HG03439 (cell line): Measurements from ENCODE around the gene OR52B4.
"Not testable (repeated sequence)": the region's sequence is repeated elsewhere in the genome, so short reads cannot be mapped to it uniquely, and the experiment has no call there.

Source experiments
- ATAC-seq: cut with Tn5 transposase; IDR thresholded peaks from one replicate; pipeline ENCODE4 v1.9.1; 2021; ENCODE audit warnings: mild to moderate bottlenecking, moderate library complexity; ENCODE audit not compliant: unreplicated experiment

Gene OR52B4

DNA sequence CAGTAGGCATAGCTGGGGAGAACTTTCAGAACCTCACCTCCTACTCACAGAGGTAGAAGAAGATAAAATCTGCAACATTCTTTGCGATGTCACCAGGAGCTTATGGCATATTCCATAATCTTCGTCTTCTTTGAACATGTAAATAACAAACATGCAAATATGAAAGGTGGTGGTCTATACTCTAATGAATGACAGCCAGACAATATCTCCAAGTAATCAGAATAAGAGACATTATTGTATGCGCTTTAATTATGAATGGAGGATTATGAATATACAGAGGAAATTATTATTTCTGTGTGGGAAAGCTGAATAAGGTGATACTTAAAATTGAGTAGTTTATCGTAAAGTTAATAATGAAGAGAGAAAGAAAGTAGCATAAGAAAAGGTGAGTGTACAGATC is at the start of gene OR52B4:
OR52B4 (minus strand) TSS at position 101 of the 400 bp plus-strand sequence; CDS start at position 10, 91 bp downstream.
- ATAC-seq, result no peak

DNA sequence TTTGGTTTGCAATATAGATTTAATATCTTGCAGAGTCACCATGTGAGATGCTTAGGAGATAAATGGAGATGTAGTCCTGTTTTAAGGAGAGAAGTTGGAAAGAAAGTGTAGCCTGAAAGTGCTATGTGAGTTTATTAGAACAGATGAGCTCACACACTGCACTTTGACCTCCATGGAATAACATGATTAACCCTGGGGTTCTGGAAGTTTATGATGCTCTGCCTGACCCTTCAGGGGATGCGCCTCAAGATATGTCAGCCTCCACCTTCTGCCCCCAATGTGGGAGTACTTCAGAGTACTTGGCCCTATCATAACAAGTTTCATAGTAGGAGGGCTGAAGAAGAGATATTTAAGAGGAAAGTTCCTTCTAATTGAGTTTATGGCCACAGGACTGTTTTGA is 48.6 kb upstream of the OR52B4 start:
- no peak for ATAC-seq

DNA sequence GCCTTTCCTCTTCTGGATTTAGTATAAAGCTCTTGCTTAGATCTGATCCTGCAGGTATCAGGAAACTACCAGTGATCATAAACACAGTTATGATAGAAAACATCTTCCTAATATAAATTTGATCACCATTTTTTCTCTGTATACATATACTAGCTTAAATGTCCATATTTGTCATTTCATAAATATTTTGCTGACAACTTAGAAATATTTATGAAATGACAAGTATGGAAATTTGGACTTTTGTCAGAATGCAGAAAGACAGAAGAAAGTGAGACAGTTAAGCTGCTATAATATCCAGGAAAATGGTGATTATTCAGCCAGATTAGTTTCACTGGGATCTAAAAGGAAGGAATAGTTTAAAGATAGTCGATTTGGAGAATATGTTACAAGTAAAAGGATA is 48.1 kb upstream of the OR52B4 start:
- no peak for ATAC-seq

DNA sequence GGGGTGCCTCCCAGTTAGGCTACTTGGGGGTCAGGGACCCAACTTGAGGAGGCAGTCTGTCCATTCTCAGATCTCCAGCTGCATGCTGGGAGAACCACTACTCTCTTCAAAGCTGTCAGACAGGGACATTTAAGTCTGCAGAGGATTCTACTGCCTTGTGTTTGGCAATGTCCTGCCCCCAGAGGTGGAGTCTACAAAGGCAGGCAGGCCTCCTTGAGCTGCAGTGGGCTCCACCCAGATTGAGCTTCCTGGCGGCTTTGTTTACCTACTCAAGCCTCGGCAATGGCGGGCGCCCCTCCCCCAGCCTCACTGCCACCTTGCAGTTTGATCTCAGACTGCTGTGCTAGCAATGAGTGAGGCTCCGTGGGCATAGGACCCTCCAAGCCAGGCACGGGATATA is 38.0 kb upstream of the OR52B4 start:
- ATAC-seq, result not testable (repeated sequence)

DNA sequence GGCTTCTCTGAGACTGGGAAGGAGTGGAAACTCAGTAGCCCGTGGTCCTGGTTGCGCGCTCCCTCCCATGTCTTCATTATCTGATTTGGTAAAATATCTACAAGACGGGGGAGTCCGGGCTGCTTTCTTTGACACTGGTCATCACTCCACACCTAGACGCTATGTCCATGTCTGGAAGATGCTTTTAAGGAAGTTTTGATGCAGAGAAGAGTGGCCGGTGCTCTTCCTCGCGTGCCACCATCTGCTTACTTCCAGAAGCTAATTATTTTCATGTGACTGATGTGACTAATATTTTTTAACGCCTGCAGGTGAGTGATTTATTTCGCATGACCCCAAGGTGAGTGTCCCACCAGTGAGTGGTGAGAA is 25.7 kb upstream of the OR52B4 start:
- no peak for ATAC-seq

DNA sequence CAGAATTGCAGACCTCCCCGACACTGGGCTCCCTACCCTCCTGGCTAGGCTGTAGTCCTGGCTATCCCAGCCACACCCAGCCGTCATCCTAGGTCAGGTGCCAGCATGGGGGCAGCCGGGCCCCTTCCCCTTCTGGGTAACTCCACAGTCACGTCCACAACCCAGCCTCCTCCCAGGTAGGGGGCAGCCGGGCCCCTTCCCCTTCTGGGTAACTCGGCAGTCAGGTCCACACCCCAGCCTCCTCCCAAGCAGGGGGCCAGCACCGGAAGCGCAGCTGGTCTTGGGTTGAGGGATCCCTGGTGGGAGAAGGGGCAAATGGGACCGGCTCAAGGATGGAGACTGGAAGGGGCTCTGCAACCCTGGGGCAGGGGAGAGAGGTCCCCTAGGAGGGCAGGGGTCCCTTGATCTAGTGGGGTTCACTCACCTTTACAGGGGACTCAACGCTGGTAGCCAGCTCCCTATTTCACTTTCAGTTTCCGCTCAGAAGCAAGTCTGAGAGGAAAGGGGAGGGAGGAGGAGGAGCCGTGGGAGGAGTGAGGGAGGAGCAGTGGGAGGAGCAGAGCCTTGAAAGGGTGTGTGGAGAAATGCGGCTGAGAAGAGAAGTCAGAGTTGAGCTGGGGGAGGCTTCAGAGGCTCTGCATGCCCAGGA is 25.1 kb upstream of the OR52B4 start, which contains the start of gene TRIM21:
TRIM21 (minus strand) TSS at position 494 of the 649 bp plus-strand sequence. CDS start 3,293 bp downstream, outside the sequence.
- peak; percentile 100 for ATAC-seq

DNA sequence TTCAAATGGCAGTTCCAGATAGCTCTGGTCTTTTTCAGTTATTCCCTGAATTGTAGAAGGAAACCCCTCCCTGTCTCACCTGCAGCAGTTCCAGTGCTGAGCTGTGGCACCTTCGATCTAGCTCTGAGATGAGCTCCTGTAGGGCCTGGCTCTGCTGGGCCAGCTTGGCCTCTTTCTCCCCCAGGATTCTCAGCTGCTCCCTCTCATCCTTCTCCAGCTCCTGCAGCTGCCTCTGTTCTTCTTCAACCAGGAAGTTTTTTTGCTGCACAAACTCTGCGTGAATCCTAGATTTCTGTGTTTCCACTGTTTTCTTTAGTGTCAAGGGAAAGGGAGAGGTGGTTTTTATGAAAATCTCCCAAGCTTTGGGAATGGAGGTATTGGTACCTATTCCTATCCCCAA is 20.0 kb upstream of the OR52B4 start:
- no peak for ATAC-seq

DNA sequence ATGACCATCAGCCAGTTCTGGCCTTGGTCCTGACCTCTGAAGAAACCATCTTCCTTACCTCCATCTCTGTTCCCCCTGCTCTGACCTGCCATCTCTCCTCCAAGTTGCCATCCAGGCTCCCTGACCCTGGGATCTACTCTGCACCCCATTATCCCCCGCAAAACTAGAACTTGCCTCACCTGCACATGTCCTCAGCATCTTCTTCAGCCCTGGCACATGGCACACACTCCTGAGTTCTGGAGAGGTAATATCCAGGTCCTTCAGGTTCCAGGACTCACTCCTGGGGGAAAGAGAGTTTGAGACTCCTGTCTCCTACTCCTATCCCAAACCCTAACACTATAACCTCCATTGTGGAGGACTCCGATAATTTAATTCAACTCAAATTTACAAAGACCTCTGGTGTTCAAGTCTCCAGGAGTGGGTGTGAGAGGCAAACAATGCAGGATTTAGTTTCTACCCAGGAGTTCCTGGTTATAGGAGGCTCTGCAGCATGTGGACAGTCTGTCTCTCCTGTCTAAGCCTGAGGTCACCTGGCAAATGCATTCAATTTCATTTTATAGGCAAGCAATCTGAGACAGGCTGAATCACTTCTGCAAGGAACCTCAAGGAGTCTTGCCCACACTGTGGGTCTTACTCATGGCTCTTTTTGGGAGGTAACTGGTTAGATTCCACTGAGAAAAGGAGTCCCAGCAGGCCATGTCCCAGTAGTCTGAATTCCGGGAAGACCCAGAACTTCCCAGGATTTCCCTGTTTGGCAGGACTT is 18.0 kb upstream of the OR52B4 start:
- no peak for ATAC-seq

DNA sequence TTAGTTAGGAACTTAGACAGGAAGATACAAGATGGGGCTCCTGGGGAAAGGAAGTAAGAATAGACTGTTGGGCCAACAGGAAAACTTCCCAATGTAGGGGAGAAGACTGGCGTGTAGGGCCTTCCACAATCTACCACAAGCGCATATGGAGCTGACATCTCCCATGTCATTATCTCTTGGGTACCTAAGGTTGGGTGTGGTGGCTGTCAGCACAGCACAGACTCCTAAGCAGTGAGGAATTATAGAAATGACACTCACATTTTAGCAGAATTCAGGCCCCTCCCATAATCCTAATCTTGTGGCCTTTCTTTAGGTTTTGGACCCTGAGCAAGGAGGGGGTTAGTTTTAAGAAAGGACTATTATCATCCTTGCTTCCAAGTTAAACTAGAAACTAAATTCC is 13.7 kb upstream of the OR52B4 start:
- ATAC-seq, result no peak

DNA sequence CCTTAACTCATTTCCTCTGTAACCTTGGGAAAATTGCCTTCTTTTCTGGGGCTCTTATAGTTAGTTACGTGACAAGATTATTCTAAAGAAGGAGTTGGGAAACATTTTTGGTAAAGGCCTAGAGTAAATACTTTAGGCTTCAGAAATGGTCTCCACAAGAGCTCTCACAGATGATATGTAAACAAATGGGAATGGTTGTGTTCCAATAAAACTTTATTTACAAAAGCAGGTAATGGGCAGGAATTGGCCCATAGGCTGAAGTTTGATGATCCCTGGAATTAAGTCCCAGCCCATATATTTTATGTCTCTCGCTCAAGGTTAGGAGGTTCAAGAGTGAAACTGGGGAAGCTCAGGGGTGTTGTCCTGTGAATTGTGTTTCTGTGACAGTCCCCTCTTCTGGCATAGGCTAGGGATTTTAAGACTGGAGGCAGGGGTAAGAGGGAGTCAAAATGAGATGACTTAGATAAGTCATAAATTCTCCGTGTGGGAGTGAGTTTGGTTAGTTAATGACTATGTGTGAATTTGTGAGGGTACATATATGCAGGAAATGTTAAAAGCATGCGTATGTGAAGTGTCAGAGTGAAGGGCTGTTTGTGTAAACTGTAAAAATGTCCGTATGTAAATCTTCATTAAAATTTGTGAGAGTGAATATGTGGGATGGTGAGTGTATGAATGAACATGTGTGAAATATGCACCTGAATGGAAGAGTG is 7.4 kb upstream of the OR52B4 start:
- no peak for ATAC-seq

DNA sequence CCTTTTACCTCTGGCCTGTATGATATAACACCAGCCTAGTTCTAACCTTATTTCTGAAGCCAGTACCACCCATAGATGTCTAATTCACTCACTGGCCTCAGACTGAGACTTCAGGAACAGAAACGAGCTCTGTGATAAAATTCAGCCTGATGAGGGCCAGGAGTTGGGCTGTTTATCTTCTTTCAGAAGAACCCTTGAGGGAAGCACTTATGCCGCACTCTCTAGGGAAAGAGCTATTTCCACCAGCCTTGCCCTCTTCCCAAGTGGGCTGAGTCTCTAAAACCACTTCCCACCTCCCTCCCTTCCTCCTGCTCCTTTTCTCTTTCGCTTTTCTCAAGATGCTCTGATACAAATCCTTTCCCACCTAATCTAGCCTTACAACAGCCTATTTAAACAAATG is 2.0 kb upstream of the OR52B4 start:
- ATAC-seq, result no peak

DNA sequence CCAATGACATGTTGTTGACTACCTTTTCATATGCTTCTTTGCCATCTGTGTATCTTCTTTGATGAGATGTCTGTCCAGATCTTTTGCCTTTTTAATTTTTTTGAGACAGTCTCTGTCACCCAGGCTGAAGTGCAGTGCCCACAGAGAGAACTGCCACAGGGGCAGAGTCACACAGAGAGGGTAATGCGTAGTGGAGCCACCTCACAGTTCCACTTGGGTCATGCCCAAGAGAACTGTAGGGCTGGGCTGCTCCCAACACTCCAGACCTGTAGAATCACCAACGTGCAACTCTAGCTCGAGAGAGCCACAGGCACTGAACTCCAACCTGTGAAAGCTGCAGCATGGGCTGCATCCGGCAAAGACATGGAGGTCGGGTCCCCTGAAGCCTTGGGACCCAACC is 20.0 kb downstream of the OR52B4 start:
- ATAC-seq, result not testable (repeated sequence)

DNA sequence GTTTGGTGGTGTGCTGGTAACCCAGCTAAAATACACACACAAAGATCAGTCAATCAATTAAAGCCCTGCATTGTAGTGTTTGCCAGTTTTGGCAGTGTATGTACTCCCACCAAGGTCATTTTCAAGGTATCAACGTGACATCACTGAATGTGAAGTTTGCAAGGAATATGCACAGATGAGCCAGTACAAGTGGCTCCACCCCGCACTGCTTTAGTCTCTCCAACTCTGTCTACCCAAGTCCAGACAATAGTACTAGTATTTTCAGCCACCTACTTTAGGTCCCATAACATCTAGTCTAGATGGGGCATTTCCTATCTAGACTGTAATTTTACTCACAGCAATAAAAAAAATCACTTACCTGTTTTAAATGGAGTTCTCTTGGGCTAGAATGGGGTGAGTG is 22.8 kb downstream of the OR52B4 start:
- not testable (repeated sequence) for ATAC-seq

DNA sequence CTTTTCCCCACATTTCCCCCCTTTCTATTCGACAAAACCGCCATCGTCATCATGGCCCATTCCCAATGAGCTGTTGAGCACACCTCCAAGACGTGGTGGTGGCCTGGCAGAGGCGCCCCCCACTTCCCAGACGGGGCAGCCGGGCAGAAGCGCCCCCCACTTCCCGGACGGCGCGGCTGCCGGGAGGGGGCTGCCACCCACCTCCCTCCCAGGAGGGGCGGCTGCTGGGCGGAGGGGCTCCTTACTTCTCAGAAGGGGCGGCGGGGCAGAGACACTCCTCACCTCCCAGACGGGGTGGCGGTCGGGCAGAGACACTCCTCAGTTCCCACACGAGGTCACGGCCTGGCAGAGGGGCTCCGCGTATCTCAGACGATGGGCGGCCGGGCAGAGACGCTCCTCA is 33.8 kb downstream of the OR52B4 start:
- not testable (repeated sequence) for ATAC-seq
